HepG2 (cell line): ENCODE measurements around the gene PHAX. TPM values are rescaled to one million over a fixed set of nuclear protein-coding genes. Genes with fewer than 3 reads are reported as not detected.

ENCODE experiments used
- ATAC-seq: fragments of 200-7000 bp; cut with Tn5 transposase; 3 replicates; pipeline ENCODE4 v1.9.1; 2020; ENCODE audit warnings: mild to moderate bottlenecking, moderate library complexity
- BruUV-seq: library from RNA; stranded (reverse); fragments of 400-500 nt; replicated peaks from 2 replicates; lab custom pipeline; 2021; lab: Mats Ljungman, UMichigan
- CTCF ChIA-PET: fragments of 300-600 bp; formaldehyde crosslinking; extraction: SDS; loops from one replicate; lab custom pipeline; 2021; ENCODE audit warnings: low total read pairs, inconsistent platforms, low intra/inter-chr PET ratio; lab: Yijun Ruan, JAX
- POLR2A ChIA-PET: fragments of 350-600 bp; sonication (Branson Sonifier 250); formaldehyde crosslinking; loops from one replicate; lab custom pipeline; 2020; ENCODE audit warnings: antibody characterized with exemption, inconsistent platforms; lab: Yijun Ruan, JAX
- DNase-seq: peaks from one replicate; pipeline ENCODE4 v3.0.0-alpha.2; 2015; ENCODE audit warnings: low spot score
- FAIRE-seq: peaks from 3 replicates; lab custom pipeline; 2011; peaks lifted over from hg19 to GRCh38; lab: Jason Lieb, UNC
- H2AFZ ChIP-seq: one replicate; pipeline ENCODE4 v1.6.1; 2011; ENCODE audit warnings: low read length, inconsistent platforms
- H3K27ac ChIP-seq: fragments of 300-600 bp; 3 replicates; pipeline ENCODE4 v1.8.0; 2011; ENCODE audit warnings: mixed run types, mild to moderate bottlenecking, mixed read lengths, low read length, inconsistent platforms; ENCODE audit not compliant: insufficient read depth; ENCODE audit errors: extremely low read length
- H3K27me3 ChIP-seq, 2 experiments: fragments of 200-600 bp in 1 of 2; 2 replicates in 1 of 2; 3 replicates in 1 of 2; pipeline versions ENCODE4 v1.6.0 to v1.8.0; 2011; ENCODE audit warnings: low read length in 2 of 2, mild to moderate bottlenecking in 2 of 2, moderate library complexity in 2 of 2, inconsistent platforms in 1 of 2; ENCODE audit not compliant: insufficient read depth in 2 of 2, control insufficient read depth in 1 of 2
- H3K36me3 ChIP-seq, 2 experiments: fragments of 200-600 bp in 1 of 2; replicated peaks in 1 of 2; 2 replicates in 1 of 2; 3 replicates in 1 of 2; pipeline versions ENCODE4 v1.5.1 to v1.8.0; 2011; ENCODE audit warnings: low read length in 2 of 2, inconsistent platforms in 1 of 2; ENCODE audit not compliant: insufficient read depth in 2 of 2, control insufficient read depth in 1 of 2
- H3K4me1 ChIP-seq: 2 replicates; pipeline ENCODE4 v1.5.1; 2012; ENCODE audit warnings: low read length, inconsistent platforms; ENCODE audit not compliant: insufficient read depth
- H3K4me2 ChIP-seq: 2 replicates; pipeline ENCODE4 v1.6.0; 2011; ENCODE audit warnings: low read depth, low read length, inconsistent platforms
- H3K4me3 ChIP-seq, 3 experiments: fragments of 200-600 bp in 1 of 3; sonication (generic), shearing (Covaris generic) in 1 of 3; replicated peaks in 1 of 3; 2 replicates each; pipeline ENCODE4 v1.5.1; 2011 to 2016; ENCODE audit warnings: low read length in 3 of 3, inconsistent platforms in 2 of 3, low read depth in 2 of 3, mild to moderate bottlenecking in 2 of 3, control low read depth in 1 of 3, mixed read lengths in 1 of 3; ENCODE audit not compliant: insufficient read depth in 1 of 3
- H3K79me2 ChIP-seq: one replicate; pipeline ENCODE4 v1.6.1; 2011; ENCODE audit warnings: low read length, inconsistent platforms; ENCODE audit not compliant: insufficient read depth
- H3K9ac ChIP-seq: 2 replicates; pipeline ENCODE4 v1.6.0; 2011; ENCODE audit warnings: mild to moderate bottlenecking, low read depth, low read length, inconsistent platforms; ENCODE audit not compliant: insufficient read depth
- H3K9me3 ChIP-seq: 2 replicates; pipeline ENCODE4 v1.5.1; 2012; ENCODE audit warnings: mild to moderate bottlenecking, low read length
- H4K20me1 ChIP-seq: 2 replicates; pipeline ENCODE4 v1.6.0; 2011; ENCODE audit warnings: inconsistent platforms, mild to moderate bottlenecking, low read length, moderate library complexity; ENCODE audit not compliant: insufficient read depth
- ARID5B ChIP-seq: IDR thresholded peaks from 2 replicates; pipeline ENCODE4 v1.4.0; 2020; ENCODE audit warnings: mild to moderate bottlenecking, missing genetic modification reagents
- CREB1 ChIP-seq, 2 experiments: fragments of 450-650 bp in 1 of 2; IDR thresholded peaks; 2 replicates each; pipeline ENCODE4 v1.6.1; 2016 to 2017; ENCODE audit warnings: control low read depth in 1 of 2, mild to moderate bottlenecking in 1 of 2, missing compliant biosample characterization in 1 of 2, missing genetic modification characterization in 1 of 2
- FOSL2 ChIP-seq: sonication (generic); formaldehyde crosslinking; IDR thresholded peaks from 2 replicates; pipeline ENCODE4 v1.4.0; 2020; ENCODE audit warnings: missing genetic modification reagents
- LCORL ChIP-seq, 2 experiments: fragments of 450-650 bp in 1 of 2; sonication (generic) in 1 of 2; formaldehyde crosslinking in 1 of 2; IDR thresholded peaks; 2 replicates each; pipeline versions ENCODE4 v1.5.0 to v1.6.1; 2017 to 2020; ENCODE audit warnings: antibody characterized with exemption in 1 of 2, missing genetic modification reagents in 1 of 2
- RARA ChIP-seq: IDR thresholded peaks from 2 replicates; pipeline ENCODE4 v1.6.1; 2016; ENCODE audit warnings: missing genetic modification reagents, missing compliant biosample characterization
- REXO4 ChIP-seq: sonication (generic); formaldehyde crosslinking; IDR thresholded peaks from 2 replicates; pipeline ENCODE4 v1.8.0; 2022; ENCODE audit warnings: missing genetic modification reagents, mild to moderate bottlenecking, borderline replicate concordance
- SPEN ChIP-seq: sonication (generic); formaldehyde crosslinking; IDR thresholded peaks from 2 replicates; pipeline ENCODE4 v1.5.1; 2020; ENCODE audit warnings: low read depth, mild to moderate bottlenecking, missing genetic modification reagents
- ZFP90 ChIP-seq: sonication (generic); formaldehyde crosslinking; IDR thresholded peaks from 2 replicates; pipeline ENCODE4 v1.8.0; 2022; ENCODE audit warnings: missing genetic modification reagents, mild to moderate bottlenecking, inconsistent platforms, borderline replicate concordance
- ZNF709 ChIP-seq: sonication (generic); formaldehyde crosslinking; IDR thresholded peaks from 2 replicates; pipeline ENCODE4 v1.5.0; 2020; ENCODE audit warnings: mild to moderate bottlenecking, missing genetic modification reagents
- WGBS: methylation state at CpG from one replicate; pipeline ENCODE4 v1.1.6; 2017; ENCODE audit warnings: low lambda C conversion rate; 5-methylcytosine and 5-hydroxymethylcytosine counted together
- in situ Hi-C: cut with HindIII; loops from 2 replicates; pipeline ENCODE4 v1.10.0; 2017; ENCODE audit warnings: low pct_unique_long_range_greater_than_20kb; ENCODE audit not compliant: extremely low pct_ligation_motif_present
- intact Hi-C: fragments of 100-400 bp; cut with micrococcal nuclease; formaldehyde crosslinking; loops from one replicate; pipeline ENCODE4 v1.10.0; 2022; ENCODE audit not compliant: unreplicated experiment
- polyA plus RNA-seq, 8 experiments: library from polyadenylated mRNA; depleted of rRNA in 3 of 8; stranded (reverse) in 7 of 8; unstranded in 1 of 8; fragments of >200 nt; fragmentation: Illumina TruSeq in 4 of 8; extraction: Trizol in 4 of 8; gene quantifications; 2 replicates each; pipeline versions ENCODE4 v1.2.1 to v1.2.3, GENCODE V29; 2011 to 2016; ENCODE audit warnings: low read depth in 4 of 8, missing spikeins in 1 of 8, mixed read lengths in 1 of 8; ENCODE audit not compliant: insufficient read depth in 1 of 8
- total RNA-seq, 5 experiments: library from RNA; depleted of rRNA; stranded (reverse); fragments of >200 nt; fragmentation: Illumina TruSeq; extraction: Trizol; gene quantifications; 2 replicates each; pipeline ENCODE4 v1.2.3, GENCODE V29; 2016; ENCODE audit warnings: low read depth in 1 of 5

The PHAX gene
- total and polyA plus RNA-seq, 2 of the 13 experiments (the other 11 are each of a cell fraction or from before 2014, with no cell fraction given): 20.0 to 59.7 TPM

GRCh38 chr5:126619781-126620180 is 19.0 kb downstream of the PHAX start:
- no peak overlapping the region for H3K4me2 ChIP-seq
- CTCF ChIA-PET: no interaction called here
- TF ChIP-seq SPEN (CRISPR knock-in tag): no peak
- no peak for TF ChIP-seq REXO4 (CRISPR knock-in tag)
- TF ChIP-seq, all 625 proteins: peak for 0
- peaks cover 7% of the 10 kb centered on the region for H3K79me2 ChIP-seq
- no peak overlapping the region for H3K27ac ChIP-seq
- no peak overlapping the region for H2AFZ ChIP-seq
- peaks cover 10 to 49% of the 10 kb centered on the region in 2 experiments; a peak in 3 of 5 replicates for H3K36me3 ChIP-seq
- ATAC-seq (no peak), DNase-seq (no peak), FAIRE-seq (no peak)
- no peak overlapping the region for H3K9ac ChIP-seq
- no peaks in the 10 kb centered on the region for H3K9me3 ChIP-seq
- POLR2A ChIA-PET: no interaction called here
- no peaks in the 10 kb centered on the region for H4K20me1 ChIP-seq
- no peak overlapping the region for H3K4me3 ChIP-seq
- intact Hi-C loops (no loop called here), in situ Hi-C loops (no loop called here)
- H3K4me1 ChIP-seq: peaks cover 15% of the 10 kb centered on the region
- BruUV-seq: no TSS peak
- no peaks in the 10 kb centered on the region for H3K27me3 ChIP-seq
- WGBS: 97% methylated on average over 2 of the region's 2 CpGs

- DNase-seq: peak; percentile 46
- TF ChIP-seq RARA (CRISPR knock-in tag) (0 out of 2 replicates have a peak, but pooled peaks have one; percentile 32), CREB1 (IDR thresholded peaks at IDR 0.05) (peak; percentile 31; the same call in 1 of the 2 replicates), CREB1 (CRISPR knock-in tag; IDR thresholded peaks at IDR 0.05) (no peak), FOSL2 (CRISPR knock-in tag) (peak; percentile 91), ZNF709 (CRISPR knock-in tag) (no peak), ZFP90 (CRISPR knock-in tag) (no peak), ARID5B (CRISPR knock-in tag) (0 out of 2 replicates have a peak, but pooled peaks have one; percentile 13), LCORL (IDR thresholded peaks at IDR 0.05) (no peak), LCORL (CRISPR knock-in tag; IDR thresholded peaks at IDR 0.05) (no peak)
- peaks cover 15% of the 10 kb centered on the region for H3K4me1 ChIP-seq
- H2AFZ ChIP-seq: no peak overlapping the region
- H3K4me2 ChIP-seq: no peak overlapping the region; the same call in 1 of the 2 replicates
- BruUV-seq: no TSS peak
- 56% methylated on average over 4 of the region's 4 CpGs for WGBS
- FAIRE-seq: no peak
- intact Hi-C loops (no loop called here), in situ Hi-C loops (no loop called here)
- H4K20me1 ChIP-seq: no peaks in the 10 kb centered on the region
- ChIA-PET CTCF (no interaction called here), POLR2A (interaction anchor here (1.0 kb wide), 1 partner anchor 29 kb away, joined by 3 read pairs; the partner anchor contains the start of gene ALDH7A1)
- H3K9me3 ChIP-seq: no peaks in the 10 kb centered on the region
- H3K27me3 ChIP-seq: no peaks in the 10 kb centered on the region
- no peak overlapping the region for H3K4me3 ChIP-seq
- H3K27ac ChIP-seq: no peak overlapping the region
- H3K9ac ChIP-seq: no peak overlapping the region
- peaks cover 4 to 21% of the 10 kb centered on the region in 2 experiments; a peak in 3 of 5 replicates for H3K36me3 ChIP-seq
- ATAC-seq: no peak
- no peaks in the 10 kb centered on the region for H3K79me2 ChIP-seq
Observed at GRCh38 chr5:126624534-126624933, 23.8 kb downstream of the PHAX start.
